ENCODE measurements around the gene VAMP3. TPM values are rescaled to one million over a fixed set of nuclear protein-coding genes. Genes with fewer than 3 reads are reported as not detected.

The VAMP3 gene
- polyA plus RNA-seq, 1 experiment = 106 TPM

- CTCF ChIA-PET = no interaction called here
- POLR2A ChIA-PET = no interaction called here
Observed at GRCh38 chr1:7727809-7728471, 43.2 kb upstream of the VAMP3 start.

GRCh38 chr1:7729761-7730160 is 41.3 kb upstream of the VAMP3 start:
- peaks cover 4% of the 10 kb centered on the region for H3K27me3 ChIP-seq (ENCODE audit: control insufficient read depth, insufficient read depth, low read length)
- POLR2A ChIA-PET = no interaction called here
- CTCF ChIA-PET = interaction anchor here (0.7 kb wide), 1 partner anchor 30 kb away, joined by 3 read pairs; no protein-coding TSS in a partner anchor
- H3K36me3 ChIP-seq (ENCODE audit: control insufficient read depth, insufficient read depth, low read length) = no peaks in the 10 kb centered on the region
- H3K4me3 ChIP-seq (ENCODE audit: low read depth, low read length) = no peak overlapping the region
- TF ChIP-seq CTCF (IDR thresholded peaks at IDR 0.05; ENCODE audit: insufficient read depth, low read depth, low read length) = no peak
- no peak for DNase-seq (ENCODE audit: low read depth)

More at GRCh38 chr1:7727809-7728471, 43.2 kb upstream of the VAMP3 start:
- Histone ChIP-seq H3K27me3 (ENCODE audit: control insufficient read depth, insufficient read depth, low read length) (peaks cover 4% of the 10 kb centered on the region), H3K36me3 (ENCODE audit: control insufficient read depth, insufficient read depth, low read length) (no peaks in the 10 kb centered on the region), H3K4me3 (ENCODE audit: low read depth, low read length) (no peak overlapping the region)
- no peak for DNase-seq (ENCODE audit: low read depth)
- TF ChIP-seq CTCF (IDR thresholded peaks at IDR 0.05; ENCODE audit: insufficient read depth, low read depth, low read length) = no peak

GRCh38 chr1:7732331-7732730 is 38.8 kb upstream of the VAMP3 start:
- CTCF ChIA-PET = interaction anchor here (1.4 kb wide), 1 partner anchor 64 kb away, joined by 5 read pairs; no protein-coding TSS in a partner anchor
- Histone ChIP-seq H3K4me3 (ENCODE audit: low read depth, low read length) (no peak overlapping the region), H3K36me3 (ENCODE audit: control insufficient read depth, insufficient read depth, low read length) (no peaks in the 10 kb centered on the region), H3K27me3 (ENCODE audit: control insufficient read depth, insufficient read depth, low read length) (no peaks in the 10 kb centered on the region; the same call in 1 of the 2 replicates)
- no peak for TF ChIP-seq CTCF (IDR thresholded peaks at IDR 0.05; ENCODE audit: insufficient read depth, low read depth, low read length)
- POLR2A ChIA-PET = no interaction called here
- DNase-seq (ENCODE audit: low read depth) = no peak

GRCh38 chr1:7733276-7733675 is 37.8 kb upstream of the VAMP3 start:
- Histone ChIP-seq H3K36me3 (ENCODE audit: control insufficient read depth, insufficient read depth, low read length) (no peaks in the 10 kb centered on the region), H3K27me3 (ENCODE audit: control insufficient read depth, insufficient read depth, low read length) (no peaks in the 10 kb centered on the region; the same call in 1 of the 2 replicates), H3K4me3 (ENCODE audit: low read depth, low read length) (no peak overlapping the region)
- CTCF ChIA-PET = no interaction called here
- DNase-seq (ENCODE audit: low read depth) = no peak
- TF ChIP-seq CTCF (IDR thresholded peaks at IDR 0.05; ENCODE audit: insufficient read depth, low read depth, low read length) = no peak
- POLR2A ChIA-PET = no interaction called here

GRCh38 chr1:7738044-7738443 is 33.1 kb upstream of the VAMP3 start:
- no peak for TF ChIP-seq CTCF (IDR thresholded peaks at IDR 0.05; ENCODE audit: insufficient read depth, low read depth, low read length)
- ChIA-PET CTCF (interaction anchor here (1.5 to 4.1 kb wide), 2 partner anchors 15 to 71 kb away, joined by 5 to 21 read pairs; no protein-coding TSS in a partner anchor), POLR2A (no interaction called here)
- no peak for DNase-seq (ENCODE audit: low read depth)
- H3K4me3 ChIP-seq (ENCODE audit: low read depth, low read length) = no peak overlapping the region
- no peaks in the 10 kb centered on the region; the same call in 1 of the 2 replicates for H3K27me3 ChIP-seq (ENCODE audit: control insufficient read depth, insufficient read depth, low read length)
- H3K36me3 ChIP-seq (ENCODE audit: control insufficient read depth, insufficient read depth, low read length) = no peaks in the 10 kb centered on the region
